OCI-LY3 (cell line): Measurements from ENCODE around the gene KCNN3.

ENCODE experiments used
- H2AFZ ChIP-seq: fragments of 200-600, 300-600 bp; shearing (Covaris generic); 2 replicates; pipeline ENCODE4 v1.6.0; 2014; ENCODE audit warnings: antibody characterized with exemption, low read depth, low read length
- H3K27ac ChIP-seq: fragments of 200-600, 300-600 bp; sonication (generic); 2 replicates; pipeline ENCODE4 v1.5.1; 2014; ENCODE audit warnings: mild to moderate bottlenecking, low read length, moderate library complexity, mixed read lengths
- H3K27me3 ChIP-seq: fragments of 200-600, 300-600 bp; sonication (generic); 2 replicates; pipeline ENCODE4 v1.6.1; 2014; ENCODE audit warnings: low read depth, low read length, mixed read lengths
- H3K36me3 ChIP-seq: fragments of 200-600, 300-600 bp; sonication (generic); replicated peaks from 2 replicates; pipeline ENCODE3; 2014; ENCODE audit warnings: low read depth, low read length, mixed read lengths
- H3K4me1 ChIP-seq: fragments of 300-600, 200-600 bp; sonication (generic); 2 replicates; pipeline ENCODE4 v1.6.1; 2014; ENCODE audit warnings: low read length, mixed read lengths
- H3K4me2 ChIP-seq: fragments of 200-600, 300-600 bp; sonication (generic); 2 replicates; pipeline ENCODE4 v1.6.1; 2014; ENCODE audit warnings: low read length, mixed read lengths
- H3K4me3 ChIP-seq: fragments of 300-600, 200-600 bp; sonication (generic); 2 replicates; pipeline ENCODE4 v1.5.1; 2014; ENCODE audit warnings: antibody characterized with exemption, mild to moderate bottlenecking, low read length, moderate library complexity
- H3K79me2 ChIP-seq: fragments of 300-600, 200-600 bp; shearing (Covaris generic); 2 replicates; pipeline ENCODE4 v1.6.1; 2014; ENCODE audit warnings: mild to moderate bottlenecking, low read length, mixed read lengths
- H3K9ac ChIP-seq: fragments of 300-600, 200-600 bp; shearing (Covaris generic); 2 replicates; pipeline ENCODE4 v1.6.0; 2014; ENCODE audit warnings: mild to moderate bottlenecking, low read length, moderate library complexity
- H3K9me3 ChIP-seq: fragments of 200-600, 300-600 bp; shearing (Covaris generic); 2 replicates; pipeline ENCODE4 v1.6.1; 2014; ENCODE audit warnings: low read length, mixed read lengths; ENCODE audit not compliant: insufficient read depth
- H4K20me1 ChIP-seq: fragments of 200-600, 300-600 bp; sonication (generic); 2 replicates; pipeline ENCODE4 v1.6.1; 2016; ENCODE audit warnings: low read length, mixed read lengths; ENCODE audit not compliant: insufficient read depth
- CTCF ChIP-seq: fragments of 200-600, 300-600 bp; sonication (generic); IDR thresholded peaks from 2 replicates; pipeline ENCODE4 v1.5.1; 2014; ENCODE audit warnings: antibody characterized with exemption, low read length, low read depth
- EZH2phosphoT487 ChIP-seq: fragments of 200-600 bp; shearing (Covaris generic); IDR thresholded peaks from 2 replicates; pipeline ENCODE4 v1.6.1; 2018; ENCODE audit warnings: antibody characterized with exemption, mixed run types, low read depth

Gene KCNN3

DNA sequence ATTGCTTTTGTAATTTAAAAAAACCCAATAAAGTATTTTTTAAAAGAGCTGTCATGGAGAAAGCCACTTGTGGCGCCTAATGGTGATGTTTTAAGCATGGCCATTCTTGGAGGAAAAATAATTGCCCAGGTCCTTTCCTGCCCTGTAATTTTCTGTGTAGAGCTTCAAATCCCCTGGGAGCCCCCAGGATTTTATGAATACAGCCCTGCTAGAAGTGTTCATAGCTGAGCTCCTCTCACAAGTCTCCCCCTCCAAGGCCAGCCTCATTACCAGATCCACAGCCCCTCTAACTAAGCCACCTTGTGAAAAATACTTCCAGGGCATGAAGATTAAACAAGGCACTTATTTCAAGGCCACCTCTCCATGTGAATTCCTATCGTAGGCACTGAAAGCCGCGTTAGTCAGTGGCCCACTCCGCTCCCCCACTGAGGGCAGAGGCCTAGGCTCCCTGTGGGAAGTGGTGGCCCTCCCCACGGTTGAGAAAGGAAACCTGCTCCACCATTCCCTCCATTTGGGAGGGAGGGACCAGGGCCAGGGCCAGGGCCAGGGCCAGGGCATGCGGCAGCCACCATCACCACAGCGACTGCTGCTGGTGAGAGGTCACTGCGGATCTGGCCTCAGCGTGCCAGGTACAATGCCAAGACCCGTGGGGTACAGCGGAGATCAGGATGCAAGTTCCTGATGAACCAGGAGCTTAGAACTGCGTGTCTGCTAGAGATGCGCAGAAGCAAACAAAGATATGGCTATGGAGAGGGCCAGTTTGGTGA is 83.1 kb downstream of the KCNN3 start:
- H3K27me3 ChIP-seq: 0 out of 2 replicates have a peak, but pooled peaks cover 3% of the 10 kb centered on the region
- peaks cover 25% of the 10 kb centered on the region for H3K4me1 ChIP-seq
- TF ChIP-seq EZH2phosphoT487 (no peak), CTCF (no peak)
- no peak overlapping the region for H3K9ac ChIP-seq
- H3K36me3 ChIP-seq: no peaks in the 10 kb centered on the region
- no peak overlapping the region for H3K4me3 ChIP-seq
- no peaks in the 10 kb centered on the region for H3K9me3 ChIP-seq
- H3K27ac ChIP-seq: no peak overlapping the region
- no peaks in the 10 kb centered on the region for H4K20me1 ChIP-seq
- no peak overlapping the region for H2AFZ ChIP-seq
- H3K79me2 ChIP-seq: no peaks in the 10 kb centered on the region
- H3K4me2 ChIP-seq: no peak overlapping the region

DNA sequence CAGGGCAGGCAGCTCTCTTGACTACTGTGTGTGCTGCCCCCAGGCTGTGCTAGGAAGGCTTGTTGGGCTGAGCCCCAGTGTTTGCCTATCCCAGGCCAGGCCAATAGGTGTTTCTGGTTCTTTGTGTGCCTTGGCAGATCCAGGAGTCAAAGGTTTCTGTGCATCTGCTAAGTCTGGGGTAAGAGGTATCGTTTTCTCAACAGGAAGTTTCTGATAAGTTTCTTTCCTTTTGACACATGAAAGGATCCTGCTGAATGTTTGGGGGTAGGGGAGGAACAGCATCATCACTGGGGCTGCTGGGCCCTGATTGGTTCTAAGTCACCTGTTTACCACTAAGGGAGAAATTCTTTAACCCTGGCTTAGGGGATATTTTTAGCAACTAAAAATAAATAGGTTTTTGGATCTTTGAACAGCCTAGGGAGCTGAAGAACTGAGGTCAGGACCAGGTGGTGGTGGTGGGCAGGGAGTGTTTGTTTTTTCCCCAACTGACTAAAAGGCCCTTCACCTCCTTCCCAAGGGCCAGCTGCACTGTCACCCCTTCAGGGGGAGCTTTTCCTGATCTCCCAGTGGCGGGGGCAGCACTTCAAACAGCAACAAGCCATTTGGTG is 85.1 kb downstream of the KCNN3 start:
- Histone ChIP-seq H3K4me2 (peak overlapping the region; percentile 38), H3K27ac (peak overlapping the region; percentile 78)

DNA sequence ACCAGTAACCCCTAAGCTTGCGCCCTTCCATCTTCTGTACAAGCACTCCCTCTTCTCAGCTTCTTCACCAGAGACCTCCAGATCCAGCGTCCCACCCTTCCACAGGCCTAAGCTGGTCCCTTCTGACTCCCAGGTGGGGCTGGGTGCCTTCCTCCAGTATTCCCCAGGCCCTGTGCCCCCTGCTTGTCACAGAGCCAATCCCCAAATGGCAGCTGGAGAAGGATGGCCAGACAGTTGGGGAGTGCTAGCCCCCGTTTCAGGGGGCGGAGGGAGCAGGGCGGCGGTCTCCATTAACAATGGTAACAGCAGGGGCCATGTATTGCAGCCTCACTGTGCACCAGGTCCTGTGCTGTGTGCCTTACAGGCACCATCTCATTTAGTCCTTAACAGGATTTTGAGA is 85.7 kb downstream of the KCNN3 start:
- Histone ChIP-seq H3K9ac (peak overlapping the region; percentile 38; the same call in 1 of the 2 replicates), H3K9me3 (peaks cover 2% of the 10 kb centered on the region), H3K4me1 (peaks cover 25% of the 10 kb centered on the region), H4K20me1 (no peaks in the 10 kb centered on the region), H3K27ac (peak overlapping the region; percentile 78), H3K36me3 (peaks cover 3% of the 10 kb centered on the region), H3K4me2 (peak overlapping the region; percentile 38), H3K79me2 (no peaks in the 10 kb centered on the region), H3K27me3 (no peaks in the 10 kb centered on the region), H2AFZ (no peak overlapping the region), H3K4me3 (no peak overlapping the region; the same call in 1 of the 2 replicates)
- TF ChIP-seq EZH2phosphoT487 (no peak), CTCF (no peak)

More for the DNA sequence above, 85.1 kb downstream of the KCNN3 start:
- Histone ChIP-seq H3K9ac (peak overlapping the region; percentile 38; the same call in 1 of the 2 replicates), H3K36me3 (no peaks in the 10 kb centered on the region), H3K4me3 (peak overlapping the region; percentile 21; the same call in 1 of the 2 replicates), H3K27me3 (no peaks in the 10 kb centered on the region), H3K4me1 (peaks cover 25% of the 10 kb centered on the region), H4K20me1 (no peaks in the 10 kb centered on the region), H3K9me3 (no peaks in the 10 kb centered on the region), H2AFZ (peak overlapping the region; percentile 44; the same call in 1 of the 2 replicates), H3K79me2 (no peaks in the 10 kb centered on the region)
- no peak for TF ChIP-seq EZH2phosphoT487
- no peak for TF ChIP-seq CTCF

GRCh38 chr1:154783976-154784375 is 86.1 kb downstream of the KCNN3 start:
- Histone ChIP-seq H3K27ac (no peak overlapping the region), H4K20me1 (no peaks in the 10 kb centered on the region), H3K79me2 (no peaks in the 10 kb centered on the region), H3K4me3 (no peak overlapping the region), H3K9ac (no peak overlapping the region), H2AFZ (no peak overlapping the region), H3K36me3 (peaks cover 5% of the 10 kb centered on the region), H3K4me2 (no peak overlapping the region), H3K4me1 (peaks cover 25% of the 10 kb centered on the region), H3K9me3 (peaks cover 6% of the 10 kb centered on the region), H3K27me3 (no peaks in the 10 kb centered on the region)
- no peak for TF ChIP-seq EZH2phosphoT487
- TF ChIP-seq CTCF: no peak
